ENCODE measurements around the gene ZSCAN5C. TPM values are rescaled to one million over a fixed set of nuclear protein-coding genes. Genes with fewer than 3 reads are reported as not detected.
"Not testable (repeated sequence)": the region's sequence is repeated elsewhere in the genome, so short reads cannot be mapped to it uniquely, and the experiment has no call there.

The ZSCAN5C gene
- not detected in 2 replicates for total RNA-seq

DNA sequence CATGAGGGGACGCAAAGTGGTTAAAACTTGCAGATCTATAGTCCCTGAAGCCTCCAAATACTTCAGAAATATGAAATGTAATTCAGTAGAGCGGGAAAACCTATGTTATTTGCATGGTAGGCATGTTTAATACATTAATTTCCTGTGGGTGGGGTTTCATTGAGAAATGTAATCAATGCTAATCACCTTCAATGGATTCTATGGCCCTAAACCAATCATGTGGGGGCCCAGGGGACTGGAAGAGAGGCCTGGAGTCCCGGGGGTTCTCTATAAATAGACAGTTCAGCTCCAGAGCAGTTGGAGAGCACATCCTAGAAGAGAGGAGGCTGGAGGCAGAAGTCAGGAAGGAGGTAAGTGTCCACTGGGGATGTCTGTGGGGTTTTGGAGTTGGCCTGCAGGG is at the start of gene ZSCAN5C:
Gene ZSCAN5C (plus strand): TSS at position 301 of the 400 bp plus-strand sequence. CDS start 3,641 bp downstream, outside the sequence.
- DNase-seq (ENCODE audit: extremely low read depth, low read depth, low spot score): no peak

- DNase-seq (ENCODE audit: extremely low read depth, low read depth, low spot score): no peak
Observed at GRCh38 chr19:56152644-56153043, 49.4 kb upstream of the ZSCAN5C start.

GRCh38 chr19:56153507-56153906 is 48.6 kb upstream of the ZSCAN5C start:
- DNase-seq (ENCODE audit: extremely low read depth, low read depth, low spot score): no peak

GRCh38 chr19:56155124-56155687 is 46.9 kb upstream of the ZSCAN5C start:
- DNase-seq (ENCODE audit: extremely low read depth, low read depth, low spot score): no peak

DNA sequence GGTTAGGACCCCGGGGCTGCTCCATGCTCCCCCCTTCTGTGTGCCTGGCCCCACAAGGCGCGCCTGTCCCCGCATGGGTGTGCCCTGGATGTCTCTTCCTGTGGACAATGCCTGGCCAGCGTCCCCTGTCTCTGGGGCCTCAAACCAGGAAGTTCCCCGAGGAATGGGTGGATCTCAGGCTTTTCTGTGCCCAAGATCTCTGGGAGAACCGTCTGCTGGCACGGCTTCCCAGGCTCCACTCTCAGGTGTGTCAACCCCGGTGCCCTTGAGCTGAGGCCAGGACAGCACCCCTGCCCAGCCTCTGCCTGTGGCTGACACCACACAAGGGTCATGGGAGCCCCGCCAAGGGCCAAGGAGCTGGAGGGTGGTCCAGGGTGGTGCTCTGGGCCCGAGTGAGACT is 45.3 kb upstream of the ZSCAN5C start:
- DNase-seq (ENCODE audit: extremely low read depth, low read depth, low spot score): no peak

- DNase-seq (ENCODE audit: extremely low read depth, low read depth, low spot score): no peak
Observed at GRCh38 chr19:56158170-56158757, 43.8 kb upstream of the ZSCAN5C start.

GRCh38 chr19:56159009-56159559 is 43.0 kb upstream of the ZSCAN5C start:
- no peak for DNase-seq (ENCODE audit: extremely low read depth, low read depth, low spot score)

DNA sequence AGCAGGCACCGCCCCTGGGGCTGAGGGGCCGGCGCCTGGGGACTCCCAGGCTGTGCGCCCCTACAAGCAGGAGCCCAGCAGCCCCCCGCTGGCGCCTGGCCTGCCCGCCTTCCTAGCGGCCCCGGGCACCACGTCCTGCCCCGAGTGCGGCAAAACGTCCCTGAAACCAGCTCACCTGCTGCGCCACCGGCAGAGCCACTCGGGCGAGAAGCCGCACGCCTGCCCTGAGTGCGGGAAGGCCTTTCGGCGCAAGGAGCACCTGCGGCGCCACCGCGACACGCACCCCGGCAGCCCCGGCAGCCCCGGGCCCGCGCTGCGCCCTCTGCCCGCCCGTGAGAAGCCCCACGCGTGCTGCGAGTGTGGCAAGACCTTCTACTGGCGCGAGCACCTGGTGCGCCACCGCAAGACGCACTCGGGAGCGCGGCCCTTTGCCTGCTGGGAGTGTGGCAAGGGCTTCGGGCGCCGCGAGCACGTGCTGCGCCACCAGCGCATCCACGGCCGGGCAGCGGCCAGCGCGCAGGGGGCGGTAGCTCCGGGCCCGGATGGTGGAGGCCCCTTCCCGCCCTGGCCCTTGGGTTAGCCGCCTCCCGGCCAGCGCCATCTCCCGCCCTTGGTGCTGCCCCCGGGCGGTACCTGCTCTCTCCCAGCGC is 42.3 kb upstream of the ZSCAN5C start:
- no peak for DNase-seq (ENCODE audit: extremely low read depth, low read depth, low spot score)

GRCh38 chr19:56161534-56161933 is 40.5 kb upstream of the ZSCAN5C start:
- DNase-seq (ENCODE audit: extremely low read depth, low read depth, low spot score): no peak

- no peak for DNase-seq (ENCODE audit: extremely low read depth, low read depth, low spot score)
Observed at GRCh38 chr19:56162258-56162657, 39.8 kb upstream of the ZSCAN5C start.

GRCh38 chr19:56163097-56163496 is 39.0 kb upstream of the ZSCAN5C start:
- DNase-seq (ENCODE audit: extremely low read depth, low read depth, low spot score): no peak

DNA sequence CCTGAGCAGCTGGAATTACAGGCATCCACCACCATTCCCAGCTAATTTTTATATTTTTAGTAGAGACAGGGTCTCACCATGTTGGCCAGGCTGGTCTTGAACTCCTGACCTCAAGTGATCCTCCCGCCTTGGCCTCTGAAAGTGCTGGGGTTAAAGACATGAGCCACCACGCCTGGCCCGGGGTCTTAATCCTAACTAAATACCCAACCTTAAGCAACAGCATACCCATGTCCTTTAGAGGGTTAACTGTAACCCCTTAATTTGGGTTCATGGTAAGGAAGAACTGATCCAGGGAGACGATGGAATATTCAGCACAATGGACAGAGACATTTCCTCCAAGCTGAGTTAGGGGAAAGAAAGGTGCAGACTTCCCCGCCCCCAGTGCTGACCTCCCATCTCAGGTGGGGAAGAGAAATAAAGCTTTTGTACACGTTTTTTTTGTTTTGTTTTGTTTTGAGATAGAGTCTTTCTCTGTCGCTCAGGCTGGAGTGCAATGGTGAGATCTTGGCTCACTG is 35.0 kb upstream of the ZSCAN5C start:
- DNase-seq (ENCODE audit: extremely low read depth, low read depth, low spot score): no peak

- no peak for DNase-seq (ENCODE audit: extremely low read depth, low read depth, low spot score)
Observed at GRCh38 chr19:56170261-56170660, 31.8 kb upstream of the ZSCAN5C start.

- no peak for DNase-seq (ENCODE audit: extremely low read depth, low read depth, low spot score)
Observed at GRCh38 chr19:56174086-56174485, 28.0 kb upstream of the ZSCAN5C start.

DNA sequence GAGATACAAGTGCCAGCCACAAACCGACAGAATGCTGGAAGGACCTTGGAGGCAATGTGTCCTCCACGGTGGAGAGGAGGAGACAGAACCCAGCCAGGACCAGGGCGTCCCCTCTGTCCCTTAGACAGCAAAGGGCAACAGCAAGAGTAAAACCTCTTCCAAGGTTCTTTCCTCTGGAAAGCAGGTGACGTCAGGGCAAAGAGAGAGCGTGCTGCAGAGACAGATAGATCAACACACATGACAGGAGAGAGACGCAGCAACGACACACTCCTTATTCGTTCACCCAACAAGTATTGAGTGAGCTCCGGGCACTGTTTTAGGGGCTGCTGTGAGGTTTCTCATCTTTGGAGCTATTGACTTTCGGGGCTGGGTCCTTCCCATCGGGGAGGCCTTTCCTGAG is 27.5 kb upstream of the ZSCAN5C start:
- DNase-seq (ENCODE audit: extremely low read depth, low read depth, low spot score): no peak

DNA sequence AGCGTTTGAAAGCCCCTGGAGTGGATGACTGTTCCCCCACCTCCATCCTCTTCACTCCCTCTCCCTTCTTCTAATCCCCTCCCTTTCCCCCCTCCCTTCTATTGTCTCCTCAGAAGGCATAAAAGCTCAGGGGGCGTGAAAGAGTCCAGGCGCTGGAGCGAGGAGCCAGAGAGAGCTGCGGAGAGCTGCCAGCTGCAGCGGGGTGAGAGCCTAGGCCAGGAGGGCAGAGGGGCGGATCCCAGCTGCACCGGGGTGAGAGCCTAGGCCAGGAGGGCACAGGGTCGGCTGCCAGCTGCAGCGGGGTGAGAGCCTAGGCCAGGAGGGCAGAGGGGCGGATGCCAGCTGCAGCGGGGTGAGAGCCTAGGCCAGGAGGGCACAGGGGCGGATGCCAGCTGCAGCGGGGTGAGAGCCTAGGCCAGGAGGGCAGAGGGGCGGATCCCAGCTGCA is 26.2 kb upstream of the ZSCAN5C start, which contains the start of gene GALP:
Gene GALP (plus strand): TSS at position 148 of the 447 bp plus-strand sequence. CDS start 1,101 bp downstream, outside the sequence.
- DNase-seq (ENCODE audit: extremely low read depth, low read depth, low spot score): not testable (repeated sequence)

DNA sequence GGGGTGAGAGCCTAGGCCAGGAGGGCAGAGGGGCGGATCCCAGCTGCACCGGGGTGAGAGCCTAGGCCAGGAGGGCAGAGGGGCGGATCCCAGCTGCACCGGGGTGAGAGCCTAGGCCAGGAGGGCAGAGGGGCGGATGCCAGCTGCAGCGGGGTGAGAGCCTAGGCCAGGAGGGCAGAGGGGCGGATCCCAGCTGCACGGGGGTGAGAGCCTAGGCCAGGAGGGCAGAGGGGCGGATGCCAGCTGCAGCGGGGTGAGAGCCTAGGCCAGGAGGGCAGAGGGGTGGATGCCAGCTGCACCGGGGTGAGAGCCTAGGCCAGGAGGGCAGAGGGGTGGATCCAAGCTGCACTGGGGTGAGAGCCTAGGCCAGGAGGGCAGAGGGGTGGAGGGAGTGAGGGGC is 25.8 kb upstream of the ZSCAN5C start:
- not testable (repeated sequence) for DNase-seq (ENCODE audit: extremely low read depth, low read depth, low spot score)

GRCh38 chr19:56176881-56177280 is 25.2 kb upstream of the ZSCAN5C start:
- DNase-seq (ENCODE audit: extremely low read depth, low read depth, low spot score): no peak

DNA sequence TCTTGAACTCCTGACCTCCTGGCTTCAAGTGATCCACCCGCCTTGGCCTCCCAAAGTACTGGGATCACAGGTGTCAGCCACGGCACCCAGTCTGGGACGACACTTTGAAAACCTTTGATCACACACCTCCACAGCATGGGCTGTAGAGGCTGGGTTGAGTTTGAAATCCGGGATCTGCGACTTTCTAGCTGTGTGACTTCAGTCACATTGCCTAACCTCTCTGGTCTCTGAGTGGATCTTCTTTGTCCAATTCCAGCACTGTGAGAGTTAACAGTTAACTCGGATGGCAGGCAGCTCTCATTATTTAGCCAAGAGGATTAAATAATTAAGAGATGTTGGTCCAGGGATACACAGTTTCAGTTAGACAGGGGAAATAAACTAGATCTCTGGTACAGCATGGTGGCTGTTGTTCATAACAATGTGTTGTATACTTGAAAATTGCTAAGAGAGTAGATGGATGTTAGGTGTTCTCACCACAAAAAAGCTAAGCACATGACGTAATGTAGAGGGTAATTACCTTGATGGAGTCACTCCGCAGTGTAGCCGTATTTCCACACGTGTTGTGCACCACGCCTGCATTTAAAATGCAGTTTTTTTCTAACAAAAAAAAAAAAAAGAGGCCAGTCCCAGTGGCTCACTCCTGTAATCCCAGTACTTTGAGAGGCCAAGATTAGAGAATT is 24.4 kb upstream of the ZSCAN5C start:
- no peak for DNase-seq (ENCODE audit: extremely low read depth, low read depth, low spot score)

GRCh38 chr19:56189785-56190184 is 12.3 kb upstream of the ZSCAN5C start:
- DNase-seq (ENCODE audit: extremely low read depth, low read depth, low spot score): no peak

DNA sequence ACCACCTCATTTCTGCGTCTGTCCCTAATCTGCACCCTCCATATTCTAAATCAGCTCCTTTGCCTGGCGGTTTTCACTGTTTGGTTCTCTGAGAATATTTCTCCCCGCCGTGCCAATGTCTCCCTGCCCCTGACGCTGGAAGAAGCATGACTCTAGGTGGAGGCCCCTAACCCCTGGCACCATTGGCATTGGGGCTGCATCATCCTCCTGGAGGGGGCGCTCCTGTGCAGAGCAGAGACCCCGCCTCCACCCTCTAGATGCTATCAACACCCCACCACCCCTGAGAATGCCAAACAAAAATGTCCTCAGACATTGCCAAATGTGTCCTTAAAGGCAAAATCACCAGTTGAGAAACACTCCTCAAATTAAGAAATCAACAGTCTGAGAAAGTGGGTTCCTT is 11.0 kb upstream of the ZSCAN5C start:
- no peak for DNase-seq (ENCODE audit: extremely low read depth, low read depth, low spot score)

All from glomerular endothelial cell (primary cell).